Esophagus muscularis mucosa (tissue), 4 donors: ENCODE results near the gene LARGE1. TPM values are rescaled to one million over a fixed set of nuclear protein-coding genes. Genes with fewer than 3 reads are reported as not detected.
A peak's percentile ranks its signal among the peaks of the same experiment; 100 is the strongest.

Experiments
- DNase-seq: peaks from one replicate; pipeline ENCODE4 v3.0.0-alpha.2; 2017; ENCODE audit errors: extremely low spot score
- H3K27ac ChIP-seq, 4 donors: fragments of 200-600 bp; sonication (generic); replicated peaks in 1 of 4; 1 replicate in 3 of 4; 2 replicates in 1 of 4; pipeline ENCODE4 v1.5.1; 2016 to 2019; ENCODE audit warnings: mild to moderate bottlenecking in 1 of 4
- H3K27me3 ChIP-seq, 4 donors: fragments of 200-600 bp; sonication (generic); one replicate each; pipeline versions ENCODE4 v1.5.1 to v1.6.0; 2016 to 2019
- H3K36me3 ChIP-seq, 4 donors: fragments of 200-600 bp; sonication (generic); one replicate each; pipeline ENCODE4 v1.5.1; 2016 to 2019
- H3K4me1 ChIP-seq, 4 donors: fragments of 200-600 bp; sonication (generic); one replicate each; pipeline ENCODE4 v1.5.1; 2016 to 2019
- H3K4me3 ChIP-seq, 4 donors: fragments of 200-600 bp; sonication (generic); 1 replicate in 2 of 4; 2 replicates in 2 of 4; pipeline ENCODE4 v1.5.1; 2016 to 2019; ENCODE audit warnings: mild to moderate bottlenecking in 4 of 4, moderate library complexity in 1 of 4
- H3K9me3 ChIP-seq, 4 donors: fragments of 200-600 bp; sonication (generic); 1 replicate in 3 of 4; 2 replicates in 1 of 4; pipeline ENCODE4 v1.5.1; 2016 to 2019
- CTCF ChIP-seq, 3 experiments: fragments of 200-600 bp in 2 of 3; fragments of 450-650 bp in 1 of 3; sonication (generic) in 2 of 3; IDR thresholded peaks; one replicate each; pipeline ENCODE4 v1.5.1; 2017 to 2019; ENCODE audit warnings: antibody characterized with exemption in 3 of 3, mild to moderate bottlenecking in 2 of 3, moderate library complexity in 1 of 3
- EP300 ChIP-seq: sonication (generic); formaldehyde crosslinking; IDR thresholded peaks from one replicate; pipeline ENCODE4 v1.6.1; 2017; ENCODE audit warnings: antibody characterized with exemption
- POLR2A ChIP-seq: fragments of 450-650 bp; IDR thresholded peaks from one replicate; pipeline ENCODE4 v1.6.1; 2017; ENCODE audit warnings: antibody characterized with exemption, moderate library complexity, mild to moderate bottlenecking, low read depth
- POLR2AphosphoS5 ChIP-seq, 2 donors: sonication (generic); formaldehyde crosslinking; IDR thresholded peaks; one replicate each; pipeline ENCODE4 v1.6.1; 2017; ENCODE audit warnings: antibody characterized with exemption in 2 of 2
- WGBS: methylation state at CpG from one replicate; pipeline ENCODE4 v1.1.5; 2018; 5-methylcytosine and 5-hydroxymethylcytosine counted together
- intact Hi-C: fragments of 100-400 bp; cut with DNase I; formaldehyde crosslinking; loops from one replicate; pipeline ENCODE4 v1.15.1; 2023
- total RNA-seq, 4 donors: library from RNA; depleted of rRNA; stranded (reverse); fragments of >200 nt; gene quantifications; one replicate each; pipeline versions ENCODE4 v1.1.0 to v1.2.1, GENCODE V29; 2016

Gene LARGE1
- total RNA-seq, 4 donors from 2014 or later, result 29.9 to 48.4 (median 32.4) TPM

GRCh38 chr22:33787645-33788456, 132.4 kb downstream of the LARGE1 start:
- Histone ChIP-seq H3K36me3 (no peaks in the 10 kb centered on the region), H3K27me3 (no peaks in the 10 kb centered on the region), H3K4me1 (peaks cover 17 to 20% (median 18%) of the 10 kb centered on the region in 4 donors), H3K27ac (no peak overlapping the region), H3K9me3 (peaks cover 0 to 12% (median 9%) of the 10 kb centered on the region in 4 donors), H3K4me3 (no peak overlapping the region)
- WGBS, result 97% methylated on average over 4 of the region's 4 CpGs
- TF ChIP-seq POLR2AphosphoS5 (IDR thresholded peaks at IDR 0.05), result no peak
- no peak for TF ChIP-seq CTCF (IDR thresholded peaks at IDR 0.05)
- TF ChIP-seq POLR2A, result no peak
- no peak for TF ChIP-seq EP300
- no peak for DNase-seq
- intact Hi-C loops, result no loop called here

- TF ChIP-seq POLR2AphosphoS5 (IDR thresholded peaks at IDR 0.05) (no peak), POLR2A (no peak), CTCF (IDR thresholded peaks at IDR 0.05) (no peak), EP300 (no peak)
- intact Hi-C loops, result no loop called here
- Histone ChIP-seq H3K9me3 (peaks cover 0 to 12% (median 9%) of the 10 kb centered on the region in 4 donors), H3K4me1 (peaks cover 14 to 22% (median 20%) of the 10 kb centered on the region in 4 donors), H3K4me3 (no peak overlapping the region), H3K27ac (no peak overlapping the region), H3K27me3 (no peaks in the 10 kb centered on the region), H3K36me3 (no peaks in the 10 kb centered on the region)
- DNase-seq, result no peak
Observed at GRCh38 chr22:33786149-33786548, 134.1 kb downstream of the LARGE1 start.

- no peak overlapping the region for H3K27ac ChIP-seq
- no peaks in the 10 kb centered on the region for H3K27me3 ChIP-seq
- 73% methylated on average over 5 of the region's 5 CpGs for WGBS
- intact Hi-C loops, result no loop called here
- H3K36me3 ChIP-seq, result no peaks in the 10 kb centered on the region
- peaks cover 0 to 12% (median 9%) of the 10 kb centered on the region in 4 donors for H3K9me3 ChIP-seq
- TF ChIP-seq EP300 (no peak), POLR2A (no peak), POLR2AphosphoS5 (IDR thresholded peaks at IDR 0.05) (no peak), CTCF (IDR thresholded peaks at IDR 0.05) (no peak)
- no peak overlapping the region for H3K4me3 ChIP-seq
- H3K4me1 ChIP-seq, result peaks cover 20 to 29% (median 26%) of the 10 kb centered on the region in 4 donors
- DNase-seq, result no peak
Observed at GRCh38 chr22:33785283-33785968, 134.8 kb downstream of the LARGE1 start.

- Histone ChIP-seq H3K36me3 (no peaks in the 10 kb centered on the region), H3K4me1 (peaks cover 26 to 39% (median 30%) of the 10 kb centered on the region in 4 donors), H3K27ac (no peak overlapping the region), H3K4me3 (no peak overlapping the region), H3K27me3 (no peaks in the 10 kb centered on the region), H3K9me3 (no peaks in the 10 kb centered on the region)
- intact Hi-C loops, result no loop called here
- TF ChIP-seq POLR2A, result no peak
- TF ChIP-seq POLR2AphosphoS5 (IDR thresholded peaks at IDR 0.05), result peak in 1 of 2 donors; percentile 21
- DNase-seq, result no peak
- WGBS, result 42% methylated on average over 5 of the region's 5 CpGs
Observed at GRCh38 chr22:33781411-33781810, 138.9 kb downstream of the LARGE1 start.

GRCh38 chr22:33780531-33781136, 139.6 kb downstream of the LARGE1 start:
- WGBS, result 89% methylated on average over 5 of the region's 5 CpGs
- intact Hi-C loops, result no loop called here
- Histone ChIP-seq H3K9me3 (no peaks in the 10 kb centered on the region), H3K4me3 (no peak overlapping the region), H3K4me1 (peaks cover 22 to 32% (median 25%) of the 10 kb centered on the region in 4 donors), H3K36me3 (no peaks in the 10 kb centered on the region), H3K27me3 (no peaks in the 10 kb centered on the region), H3K27ac (no peak overlapping the region)
- no peak for TF ChIP-seq POLR2AphosphoS5 (IDR thresholded peaks at IDR 0.05)
- TF ChIP-seq POLR2A, result no peak
- no peak for TF ChIP-seq CTCF (IDR thresholded peaks at IDR 0.05)
- TF ChIP-seq EP300, result no peak
- no peak for DNase-seq
